Activated CD8-positive, alpha-beta memory T cell treated with anti-CD3 and anti-CD28 coated beads, Interleukin-2, amount 10 ng/mL, durations not matched to agents 7 days and 5 days (primary cell): Measurements from ENCODE around the gene ELFN1. TPM values are rescaled to one million over a fixed set of nuclear protein-coding genes. Genes with fewer than 3 reads are reported as not detected.

Experiments used
- ATAC-seq: fragments of 150-1000 bp; cut with Tn5 transposase; one replicate; pipeline ENCODE4 v1.10.0; 2021; ENCODE audit warnings: moderate library complexity
- CTCF ChIA-PET: fragments of 350-600 bp; sonication (Branson Sonifier 250); formaldehyde crosslinking; loops from one replicate; lab custom pipeline; 2021; ENCODE audit warnings: antibody characterized with exemption; lab: Charles Lee
- DNase-seq: peaks from one replicate; pipeline ENCODE4 v3.0.0-alpha.2; 2020
- H3K27ac Mint-ChIP-seq: one replicate; pipeline ENCODE4 v1.8.0; 2021; ENCODE audit warnings: mild to moderate bottlenecking, mixed read lengths
- H3K27me3 Mint-ChIP-seq: one replicate; pipeline ENCODE4 v1.8.0; 2021; ENCODE audit warnings: mixed read lengths
- H3K36me3 Mint-ChIP-seq: one replicate; pipeline ENCODE4 v1.8.0; 2021; ENCODE audit warnings: mild to moderate bottlenecking, mixed read lengths
- H3K4me1 Mint-ChIP-seq: one replicate; pipeline ENCODE4 v1.8.0; 2021; ENCODE audit warnings: mixed read lengths
- H3K4me3 Mint-ChIP-seq: one replicate; pipeline ENCODE4 v1.8.0; 2021; ENCODE audit warnings: mild to moderate bottlenecking, moderate library complexity, mixed read lengths
- H3K9me3 Mint-ChIP-seq: one replicate; pipeline ENCODE4 v1.8.0; 2022; ENCODE audit warnings: low read depth, mixed read lengths
- total RNA-seq, 2 experiments: library from RNA; stranded (reverse); gene quantifications; one replicate each; pipeline ENCODE4 v1.2.3, GENCODE V29; 2021

The ELFN1 gene
- total RNA-seq, 2 experiments from 2014 or later: not detected

- Mint-ChIP-seq H3K27ac (no peak overlapping the region), H3K36me3 (no peaks in the 10 kb centered on the region), H3K27me3 (peaks cover 7% of the 10 kb centered on the region), H3K4me3 (no peak overlapping the region), H3K4me1 (no peaks in the 10 kb centered on the region), H3K9me3 (peaks cover 3% of the 10 kb centered on the region)
- DNase-seq (peak; percentile 36), ATAC-seq (no peak)
- CTCF ChIA-PET: no interaction called here
Observed at GRCh38 chr7:1693419-1693990, 23.4 kb downstream of the ELFN1 start.

- peak; percentile 31 for DNase-seq
- H3K4me3 Mint-ChIP-seq: no peak overlapping the region
- H3K4me1 Mint-ChIP-seq: no peaks in the 10 kb centered on the region
- H3K27me3 Mint-ChIP-seq: peaks cover 8% of the 10 kb centered on the region
- no peak overlapping the region for H3K27ac Mint-ChIP-seq
- H3K9me3 Mint-ChIP-seq: no peaks in the 10 kb centered on the region
- CTCF ChIA-PET: no interaction called here
- H3K36me3 Mint-ChIP-seq: no peaks in the 10 kb centered on the region
- no peak for ATAC-seq
Observed at GRCh38 chr7:1693991-1694524, 24.0 kb downstream of the ELFN1 start.

GRCh38 chr7:1694611-1695511 is 24.8 kb downstream of the ELFN1 start:
- no peak overlapping the region for H3K4me3 Mint-ChIP-seq
- peaks cover 8% of the 10 kb centered on the region for H3K27me3 Mint-ChIP-seq
- no peaks in the 10 kb centered on the region for H3K36me3 Mint-ChIP-seq
- no peak for ATAC-seq
- no peaks in the 10 kb centered on the region for H3K9me3 Mint-ChIP-seq
- H3K27ac Mint-ChIP-seq: no peak overlapping the region
- CTCF ChIA-PET: no interaction called here
- DNase-seq: peak; percentile 32
- no peaks in the 10 kb centered on the region for H3K4me1 Mint-ChIP-seq

GRCh38 chr7:1695800-1696454 is 25.9 kb downstream of the ELFN1 start:
- H3K27ac Mint-ChIP-seq: no peak overlapping the region
- CTCF ChIA-PET: no interaction called here
- no peaks in the 10 kb centered on the region for H3K4me1 Mint-ChIP-seq
- no peak for DNase-seq
- H3K36me3 Mint-ChIP-seq: no peaks in the 10 kb centered on the region
- no peaks in the 10 kb centered on the region for H3K9me3 Mint-ChIP-seq
- H3K4me3 Mint-ChIP-seq: no peak overlapping the region
- no peak for ATAC-seq
- H3K27me3 Mint-ChIP-seq: peaks cover 8% of the 10 kb centered on the region

GRCh38 chr7:1696671-1697498 is 26.8 kb downstream of the ELFN1 start:
- H3K36me3 Mint-ChIP-seq: no peaks in the 10 kb centered on the region
- no peak overlapping the region for H3K4me3 Mint-ChIP-seq
- ATAC-seq (no peak), DNase-seq (peak; percentile 16)
- no peaks in the 10 kb centered on the region for H3K4me1 Mint-ChIP-seq
- CTCF ChIA-PET: no interaction called here
- peaks cover 8% of the 10 kb centered on the region for H3K27me3 Mint-ChIP-seq
- no peaks in the 10 kb centered on the region for H3K9me3 Mint-ChIP-seq
- H3K27ac Mint-ChIP-seq: no peak overlapping the region

- Mint-ChIP-seq H3K36me3 (no peaks in the 10 kb centered on the region), H3K4me1 (no peaks in the 10 kb centered on the region), H3K4me3 (no peak overlapping the region), H3K9me3 (peaks cover under 1% of the 10 kb centered on the region), H3K27me3 (peaks cover 8% of the 10 kb centered on the region), H3K27ac (no peak overlapping the region)
- ATAC-seq (no peak), DNase-seq (peak; percentile 30)
- CTCF ChIA-PET: no interaction called here
Observed at GRCh38 chr7:1697499-1698125, 27.5 kb downstream of the ELFN1 start.

- peaks cover 8% of the 10 kb centered on the region for H3K27me3 Mint-ChIP-seq
- no peak overlapping the region for H3K27ac Mint-ChIP-seq
- peaks cover 2% of the 10 kb centered on the region for H3K36me3 Mint-ChIP-seq
- H3K9me3 Mint-ChIP-seq: peaks cover 5% of the 10 kb centered on the region
- no peak overlapping the region for H3K4me3 Mint-ChIP-seq
- no peaks in the 10 kb centered on the region for H3K4me1 Mint-ChIP-seq
- ATAC-seq: no peak
- CTCF ChIA-PET: no interaction called here
- peak; percentile 21 for DNase-seq
Observed at GRCh38 chr7:1698201-1698600, 28.1 kb downstream of the ELFN1 start.

- H3K27me3 Mint-ChIP-seq: peaks cover 8% of the 10 kb centered on the region
- no peak overlapping the region for H3K4me3 Mint-ChIP-seq
Observed at GRCh38 chr7:1698951-1699350, 28.9 kb downstream of the ELFN1 start.

GRCh38 chr7:1700086-1700485 is 30.0 kb downstream of the ELFN1 start:
- Mint-ChIP-seq H3K36me3 (peaks cover 2% of the 10 kb centered on the region), H3K9me3 (peaks cover 7% of the 10 kb centered on the region), H3K27ac (no peak overlapping the region), H3K27me3 (peaks cover 8% of the 10 kb centered on the region), H3K4me3 (no peak overlapping the region), H3K4me1 (no peaks in the 10 kb centered on the region)
- CTCF ChIA-PET: no interaction called here
- DNase-seq (no peak), ATAC-seq (no peak)

More at GRCh38 chr7:1698951-1699350, 28.9 kb downstream of the ELFN1 start:
- H3K36me3 Mint-ChIP-seq: peaks cover 2% of the 10 kb centered on the region
- no peak overlapping the region for H3K27ac Mint-ChIP-seq
- ATAC-seq (no peak), DNase-seq (peak; percentile 16)
- H3K9me3 Mint-ChIP-seq: peaks cover 7% of the 10 kb centered on the region
- H3K4me1 Mint-ChIP-seq: no peaks in the 10 kb centered on the region
- CTCF ChIA-PET: no interaction called here

- ATAC-seq (no peak), DNase-seq (peak; percentile 23)
- H3K4me1 Mint-ChIP-seq: no peaks in the 10 kb centered on the region
- H3K36me3 Mint-ChIP-seq: peaks cover 2% of the 10 kb centered on the region
- H3K4me3 Mint-ChIP-seq: no peak overlapping the region
- CTCF ChIA-PET: no interaction called here
- no peak overlapping the region for H3K27ac Mint-ChIP-seq
- H3K9me3 Mint-ChIP-seq: peaks cover 7% of the 10 kb centered on the region
- peaks cover 8% of the 10 kb centered on the region for H3K27me3 Mint-ChIP-seq
Observed at GRCh38 chr7:1700536-1701333, 30.7 kb downstream of the ELFN1 start.

GRCh38 chr7:1702652-1703051 is 32.6 kb downstream of the ELFN1 start:
- no peak for DNase-seq
- H3K36me3 Mint-ChIP-seq: peaks cover 2% of the 10 kb centered on the region
- no peaks in the 10 kb centered on the region for H3K4me1 Mint-ChIP-seq
- no peak overlapping the region for H3K4me3 Mint-ChIP-seq
- H3K9me3 Mint-ChIP-seq: peaks cover 7% of the 10 kb centered on the region
- ATAC-seq: no peak
- no peak overlapping the region for H3K27ac Mint-ChIP-seq
- H3K27me3 Mint-ChIP-seq: peaks cover 8% of the 10 kb centered on the region
- CTCF ChIA-PET: no interaction called here

- no peak overlapping the region for H3K27ac Mint-ChIP-seq
- peaks cover 2% of the 10 kb centered on the region for H3K36me3 Mint-ChIP-seq
- no peak for DNase-seq
- H3K4me1 Mint-ChIP-seq: no peaks in the 10 kb centered on the region
- H3K4me3 Mint-ChIP-seq: no peak overlapping the region
- H3K27me3 Mint-ChIP-seq: peaks cover 4% of the 10 kb centered on the region
- CTCF ChIA-PET: no interaction called here
- ATAC-seq: no peak
- H3K9me3 Mint-ChIP-seq: peaks cover 7% of the 10 kb centered on the region
Observed at GRCh38 chr7:1703441-1703840, 33.4 kb downstream of the ELFN1 start.
